Epithelial cell of proximal tubule (primary cell): ENCODE data around the gene NKTR. TPM values are rescaled to one million over a fixed set of nuclear protein-coding genes. Genes with fewer than 3 reads are reported as not detected.
"Not testable (repeated sequence)": the region's sequence is repeated elsewhere in the genome, so short reads cannot be mapped to it uniquely, and the experiment has no call there.

Experiments used
- DNase-seq: peaks from one replicate; pipeline ENCODE4 v3.0.0-alpha.2; 2011; ENCODE audit warnings: low read depth
- H3K4me3 ChIP-seq: 2 replicates; pipeline ENCODE4 v1.5.1; 2011; ENCODE audit warnings: low read depth, mild to moderate bottlenecking, low read length
- CTCF ChIP-seq: conservative IDR thresholded peaks from 2 replicates; pipeline ENCODE4 v1.5.1; 2012; ENCODE audit warnings: low read depth, mild to moderate bottlenecking, low read length
- total RNA-seq: library from RNA; depleted of rRNA; stranded (reverse); fragments of >200 nt; gene quantifications from 2 replicates; pipeline ENCODE4 v1.2.3, GENCODE V29; 2015

The NKTR gene
- 18.2 and 24.3 TPM in 2 replicates for total RNA-seq

GRCh38 chr3:42600111-42600957, at the start of gene NKTR:
NKTR (plus strand) TSS chr3:42600686; CDS start chr3:42601007, 321 bp downstream.
- TF ChIP-seq CTCF = no peak
- H3K4me3 ChIP-seq = peak within 1 kb of the TSS; percentile 94
- peak; percentile 90 for DNase-seq

- H3K4me3 ChIP-seq = no peak overlapping the region
- no peak for TF ChIP-seq CTCF
- DNase-seq = no peak
These were observed 47.7 kb upstream of the NKTR start for GRCh38 chr3:42552830-42553229.

GRCh38 chr3:42556089-42556632, 44.3 kb upstream of the NKTR start:
- TF ChIP-seq CTCF = no peak
- no peak for DNase-seq
- no peak overlapping the region for H3K4me3 ChIP-seq

GRCh38 chr3:42556817-42557216, 43.7 kb upstream of the NKTR start:
- H3K4me3 ChIP-seq, DNase-seq: not testable (repeated sequence)

- TF ChIP-seq CTCF = peak; percentile 11
- no peak for DNase-seq
- H3K4me3 ChIP-seq = no peak overlapping the region
These were observed 42.6 kb upstream of the NKTR start for GRCh38 chr3:42557854-42558253.

GRCh38 chr3:42562047-42562907, 38.2 kb upstream of the NKTR start:
- no peak overlapping the region for H3K4me3 ChIP-seq
- no peak for TF ChIP-seq CTCF
- DNase-seq = no peak

- no peak for DNase-seq
- TF ChIP-seq CTCF = no peak
- H3K4me3 ChIP-seq = no peak overlapping the region
These were observed 30.8 kb upstream of the NKTR start for GRCh38 chr3:42569593-42570142.
